Measurements from ENCODE around the gene MUC7.
"Not testable (repeated sequence)": the region's sequence is repeated elsewhere in the genome, so short reads cannot be mapped to it uniquely, and the experiment has no call there.

MUC7 gene

GRCh38 chr4:70471897-70472296 lies at the start of gene MUC7:
TSS of gene MUC7 (plus strand) at chr4:70472197. CDS start at chr4:70474022, 1,825 bp downstream.
- no peak for DNase-seq

GRCh38 chr4:70425306-70425705 lies 46.7 kb upstream of the MUC7 start:
- DNase-seq: no peak

GRCh38 chr4:70426789-70427188 lies 45.2 kb upstream of the MUC7 start:
- DNase-seq: no peak

- DNase-seq: no peak
Measured at GRCh38 chr4:70437197-70437596, 34.8 kb upstream of the MUC7 start.

GRCh38 chr4:70442474-70442873 lies 29.5 kb upstream of the MUC7 start:
- DNase-seq: no peak

GRCh38 chr4:70443329-70443728 lies 28.7 kb upstream of the MUC7 start:
- no peak for DNase-seq

- no peak for DNase-seq
Measured at GRCh38 chr4:70449220-70449619, 22.8 kb upstream of the MUC7 start.

- no peak for DNase-seq
Measured at GRCh38 chr4:70452946-70453345, 19.1 kb upstream of the MUC7 start.

GRCh38 chr4:70463335-70463734 lies 8.7 kb upstream of the MUC7 start:
- no peak for DNase-seq

- DNase-seq: no peak
Measured at GRCh38 chr4:70473679-70474078, 1.7 kb downstream of the MUC7 start.

GRCh38 chr4:70488748-70489147 lies 16.8 kb downstream of the MUC7 start:
- DNase-seq: no peak

GRCh38 chr4:70496231-70496630 lies 24.2 kb downstream of the MUC7 start:
- no peak for DNase-seq

GRCh38 chr4:70501838-70502237 lies 29.8 kb downstream of the MUC7 start:
- DNase-seq: not testable (repeated sequence)

- DNase-seq: no peak
Measured at GRCh38 chr4:70504733-70505132, 32.7 kb downstream of the MUC7 start.

GRCh38 chr4:70505151-70505748 lies 33.3 kb downstream of the MUC7 start:
- peak; percentile 65 for DNase-seq

- DNase-seq: no peak
Measured at GRCh38 chr4:70508801-70509200, 36.8 kb downstream of the MUC7 start.

GRCh38 chr4:70511365-70511764 lies 39.4 kb downstream of the MUC7 start:
- DNase-seq: no peak

GRCh38 chr4:70515367-70516250 lies 43.6 kb downstream of the MUC7 start:
- DNase-seq: no peak

GRCh38 chr4:70518269-70518668 lies 46.3 kb downstream of the MUC7 start, which contains the start of gene AMTN:
TSS of gene AMTN (plus strand) at chr4:70518569. CDS start at chr4:70518778, 209 bp downstream.
- DNase-seq: no peak

- DNase-seq: no peak
Measured at GRCh38 chr4:70518716-70519115, 46.7 kb downstream of the MUC7 start.

GRCh38 chr4:70522626-70523025 lies 50.6 kb downstream of the MUC7 start:
- no peak for DNase-seq

- no peak for DNase-seq
Measured at GRCh38 chr4:70530997-70531396, 59.0 kb downstream of the MUC7 start.

GRCh38 chr4:70531981-70532380 lies 60.0 kb downstream of the MUC7 start:
- DNase-seq: no peak
